ENCODE data around the gene PUS7L.
"Not testable (repeated sequence)": the region's sequence is repeated elsewhere in the genome, so short reads cannot be mapped to it uniquely, and the experiment has no call there.

The PUS7L gene

DNA sequence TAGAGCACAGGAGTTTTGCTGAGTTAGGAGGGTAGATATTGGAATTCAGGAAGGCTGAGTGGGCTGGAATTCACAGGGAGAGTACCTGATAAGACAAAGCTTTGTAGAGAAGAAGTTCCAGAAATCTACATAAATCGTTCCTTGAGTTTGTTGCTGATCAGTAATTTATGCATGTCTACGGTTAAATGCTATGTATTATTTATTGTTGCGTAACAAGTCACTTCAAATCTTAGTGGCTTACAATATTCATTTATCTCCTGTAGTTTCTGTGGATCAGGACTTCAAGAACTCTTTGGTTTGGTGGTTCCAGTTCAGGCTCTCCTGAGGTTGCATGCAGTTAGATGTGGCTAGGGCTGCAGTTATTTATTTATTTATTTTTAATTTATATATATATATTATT lies 7.8 kb downstream of the PUS7L start:
- no peak for DNase-seq (ENCODE audit: low read depth in 3 of 3)

DNA sequence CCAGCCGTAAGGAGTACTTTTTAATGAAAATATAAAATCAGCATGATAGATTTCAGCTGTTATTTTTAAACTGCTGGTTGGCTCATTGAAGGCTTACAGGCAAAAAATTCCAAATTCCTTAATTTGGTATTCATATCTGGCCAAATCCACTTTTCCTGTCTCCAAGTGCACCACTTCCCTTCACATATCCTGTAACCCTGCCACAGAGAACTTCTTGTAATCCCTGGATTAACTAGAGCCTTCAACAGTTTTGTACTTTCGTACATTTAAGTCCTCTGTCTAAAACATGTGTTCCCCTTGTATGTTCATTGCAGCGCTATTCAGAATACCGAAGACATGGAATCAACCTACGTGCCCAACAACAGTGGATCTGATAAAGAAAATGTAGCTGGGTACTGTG lies 9.6 kb downstream of the PUS7L start:
- no peak for DNase-seq (ENCODE audit: low read depth in 3 of 3)

DNA sequence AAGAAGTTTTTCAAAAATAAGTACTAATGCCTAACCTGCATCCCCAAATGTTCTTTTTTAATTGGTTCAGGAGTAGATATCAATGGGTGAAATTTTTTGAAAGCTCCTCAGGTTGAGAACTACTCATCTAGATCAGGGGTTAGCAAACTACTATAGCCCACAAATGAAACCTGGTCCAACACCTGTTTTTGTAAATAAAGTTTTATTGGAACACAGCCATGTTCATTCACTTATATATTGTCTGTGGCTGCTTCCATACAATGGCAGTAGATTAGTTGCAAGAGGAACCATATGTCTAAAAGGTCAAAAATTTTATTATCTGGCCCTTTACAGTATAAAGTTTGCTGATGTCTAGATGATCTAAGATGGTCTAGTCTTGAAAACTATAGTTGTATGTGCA lies 13.8 kb downstream of the PUS7L start:
- no peak for DNase-seq (ENCODE audit: low read depth in 3 of 3)

DNA sequence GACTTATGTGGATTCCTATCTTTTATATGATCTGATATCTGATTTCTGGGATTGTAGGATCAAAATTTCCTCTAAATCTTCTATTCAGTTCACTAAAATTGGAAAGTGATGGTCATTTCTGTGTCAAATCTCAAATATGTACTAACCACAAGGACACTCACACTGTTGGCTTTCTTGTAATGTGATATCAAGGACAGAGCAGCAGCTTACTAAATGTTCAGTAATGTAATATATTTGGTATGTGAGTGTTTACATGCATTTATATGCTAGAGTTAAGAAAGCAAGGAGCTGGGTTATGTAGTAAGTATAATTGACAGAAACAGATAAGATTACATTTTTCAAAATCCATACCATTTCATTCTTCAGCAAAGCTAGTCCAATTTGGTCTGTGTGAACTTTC lies 16.5 kb downstream of the PUS7L start:
- no peak for DNase-seq (ENCODE audit: low read depth in 3 of 3)

DNA sequence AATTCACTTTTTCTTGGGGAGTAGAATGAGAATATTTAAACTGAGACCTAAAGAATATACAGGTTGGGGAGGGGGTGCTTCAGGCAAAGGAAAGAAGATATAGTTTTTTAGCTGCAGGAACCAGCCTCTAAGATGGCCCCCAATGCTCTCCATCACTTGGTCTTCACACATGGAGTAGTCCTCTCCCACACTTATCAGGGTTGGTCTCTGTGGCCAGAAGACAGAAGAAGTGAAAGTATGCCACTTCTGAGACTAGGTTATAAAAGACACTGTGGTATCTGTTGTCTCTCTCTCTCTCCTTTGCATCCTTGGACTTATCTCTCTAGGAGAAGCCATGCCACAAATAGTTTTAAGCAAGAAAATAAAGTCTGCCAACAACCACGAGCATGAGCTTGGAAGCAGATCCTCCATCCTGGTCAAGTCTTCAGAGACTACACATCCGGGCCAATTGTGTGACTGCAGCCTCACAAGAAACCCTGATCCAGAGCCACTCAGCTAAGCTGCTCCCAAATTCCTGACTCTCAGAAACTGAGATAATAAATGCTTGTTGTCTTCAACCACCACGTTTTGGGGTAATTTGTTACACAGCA lies 18.0 kb downstream of the PUS7L start:
- no peak for DNase-seq (ENCODE audit: low read depth in 3 of 3)

DNA sequence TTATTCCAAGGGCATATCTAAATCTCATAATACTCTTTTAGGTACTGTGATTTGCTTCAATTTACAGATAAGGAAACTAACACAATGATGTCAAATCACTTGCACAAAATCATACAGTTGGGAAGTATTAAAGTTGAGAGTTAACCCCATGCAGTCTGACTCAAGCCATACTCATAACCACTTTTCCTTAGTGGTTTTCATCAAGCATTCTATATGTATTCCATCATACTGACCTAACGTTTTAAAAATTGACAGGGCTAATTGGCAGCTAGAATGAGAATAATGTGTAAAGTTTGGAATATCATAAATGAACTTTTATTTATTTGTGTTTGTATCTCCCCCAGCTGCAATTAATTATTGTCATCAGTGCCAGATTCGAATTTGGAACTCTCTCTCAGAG lies 20.9 kb downstream of the PUS7L start:
- no peak for DNase-seq (ENCODE audit: low read depth in 3 of 3)

DNA sequence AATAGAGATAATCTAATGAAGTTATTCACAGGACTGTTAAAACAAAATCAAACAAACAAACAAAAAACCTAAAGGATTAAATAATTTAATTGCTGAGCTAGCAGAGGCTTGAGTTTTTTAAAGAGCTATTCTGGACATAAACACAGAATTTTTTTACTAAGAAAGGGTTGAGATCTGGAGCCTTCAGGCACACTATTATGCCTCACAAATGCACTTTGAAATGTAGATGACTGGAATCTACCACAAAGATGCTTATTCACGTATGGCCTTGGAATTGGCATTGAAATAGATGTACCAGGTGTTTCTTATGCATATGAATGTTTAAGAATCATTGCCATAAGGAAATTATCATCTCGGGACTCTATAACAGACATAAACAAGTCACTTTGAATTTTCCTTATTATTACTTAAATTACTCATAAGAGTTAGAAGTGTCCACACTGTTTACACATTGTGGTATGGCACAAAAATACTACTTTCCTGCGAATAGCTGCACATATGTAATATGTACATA lies 21.6 kb downstream of the PUS7L start:
- no peak for DNase-seq (ENCODE audit: low read depth in 3 of 3)

DNA sequence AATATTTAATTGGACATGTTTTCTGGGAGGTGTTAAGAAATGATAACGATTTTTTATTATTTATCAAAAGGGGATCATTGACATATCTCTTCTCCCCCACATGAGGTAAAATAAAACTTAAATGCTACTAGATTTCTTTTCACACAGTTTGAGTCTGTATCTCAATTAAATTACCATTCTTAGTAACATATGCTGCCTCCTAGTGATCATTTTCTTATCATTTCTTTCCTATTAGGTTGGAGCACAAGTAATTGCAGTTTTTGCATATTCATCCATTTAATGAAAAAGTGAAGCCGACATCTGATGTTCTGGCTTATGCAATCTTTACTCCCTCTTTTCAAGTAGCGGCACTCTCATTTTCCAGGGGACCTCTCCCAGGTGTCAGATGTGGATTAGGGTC lies 24.9 kb downstream of the PUS7L start:
- DNase-seq (ENCODE audit: low read depth in 3 of 3), result no peak

DNA sequence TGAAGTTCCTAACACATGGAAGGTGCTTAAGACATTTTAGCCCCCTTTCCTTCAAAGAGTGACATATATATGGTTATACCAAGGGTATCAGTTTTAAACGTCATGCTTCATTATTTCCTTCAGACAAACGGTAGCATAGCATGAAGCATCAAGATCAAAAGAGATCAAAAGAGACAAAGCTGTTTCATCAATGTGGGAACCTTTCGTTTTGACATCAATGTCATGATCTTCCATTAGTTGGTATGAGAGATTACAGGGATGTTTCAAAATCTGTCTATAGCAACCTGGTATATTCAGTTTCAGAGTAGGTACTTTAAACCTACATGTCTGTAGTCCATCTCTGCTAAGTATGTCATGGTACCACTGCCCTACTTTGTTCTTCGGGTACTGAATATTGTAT lies 28.3 kb downstream of the PUS7L start:
- DNase-seq (ENCODE audit: low read depth in 3 of 3), result no peak

DNA sequence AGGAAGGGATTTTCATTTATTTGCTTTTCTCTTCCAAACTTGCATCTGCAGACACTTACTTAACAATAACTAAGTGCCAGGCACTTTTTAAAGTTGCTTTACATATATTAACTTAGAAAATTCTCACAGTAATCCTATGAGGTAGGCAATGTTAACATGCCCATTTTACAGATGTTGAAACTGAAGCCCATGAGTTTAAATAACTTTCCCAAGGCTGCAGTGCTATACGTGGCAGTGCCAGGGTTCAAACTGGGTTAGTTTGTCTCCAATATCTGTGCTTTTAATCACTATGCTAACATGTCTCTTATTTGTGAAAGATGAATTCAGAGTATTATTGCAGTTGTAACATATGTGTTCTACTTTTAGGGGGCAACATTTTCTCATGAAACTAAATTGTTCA lies 29.9 kb downstream of the PUS7L start:
- no peak for DNase-seq (ENCODE audit: low read depth in 3 of 3)

DNA sequence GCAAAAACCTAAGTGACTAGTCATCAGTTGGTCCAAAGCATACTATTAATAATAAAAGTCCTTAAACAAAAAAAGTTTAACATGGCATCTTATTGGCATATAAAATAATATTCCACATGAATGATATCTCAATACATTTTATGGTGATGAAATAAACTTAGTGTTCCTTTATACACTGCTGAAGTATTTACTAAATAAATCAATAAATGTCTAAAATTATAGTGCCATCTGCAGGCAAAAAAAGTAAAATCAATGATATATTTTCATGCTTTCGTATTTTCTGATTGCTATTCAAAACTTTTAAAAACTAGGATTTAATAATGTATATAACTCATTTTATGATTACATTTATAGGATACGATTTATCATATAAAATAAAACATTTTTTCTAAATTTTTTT lies 30.5 kb downstream of the PUS7L start:
- no peak for DNase-seq (ENCODE audit: low read depth in 3 of 3)

DNA sequence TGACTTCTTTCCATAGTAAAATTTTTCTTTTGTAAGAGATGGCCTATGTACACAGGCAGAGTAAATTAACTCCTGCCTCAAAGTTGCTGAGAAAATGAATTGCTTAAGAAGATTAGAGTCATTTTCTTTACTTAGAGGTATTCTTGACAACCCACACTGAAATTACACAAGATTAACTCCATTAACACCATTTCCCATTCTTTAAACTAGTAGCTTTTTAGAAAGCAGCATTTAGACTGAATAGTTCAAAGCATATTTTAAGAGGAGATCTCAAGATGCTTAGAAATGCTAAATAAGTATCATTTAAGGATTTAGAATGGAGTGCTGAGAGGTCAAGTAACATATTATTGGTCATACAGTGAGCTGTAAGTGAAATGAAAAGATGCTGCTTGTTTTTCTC lies 35.5 kb downstream of the PUS7L start:
- DNase-seq (ENCODE audit: low read depth in 3 of 3), result no peak

DNA sequence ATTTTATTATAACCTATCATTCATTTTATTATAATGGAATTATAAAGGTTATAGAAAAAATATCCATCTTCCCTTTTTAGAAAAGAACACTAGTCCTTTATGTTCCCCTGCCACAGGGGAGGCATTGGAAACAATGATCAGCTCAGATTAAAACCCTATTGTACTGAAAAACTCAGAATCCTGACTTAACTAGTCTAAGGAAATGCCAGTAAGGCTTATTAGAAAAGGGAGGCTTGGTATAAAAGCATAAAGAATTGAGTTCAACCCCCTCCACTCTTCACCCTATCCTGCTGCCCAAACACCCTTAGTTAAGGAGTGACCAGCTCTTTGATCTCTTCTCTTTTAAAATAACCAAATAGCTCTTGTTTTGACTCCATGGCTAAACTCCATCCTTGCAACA lies 36.0 kb downstream of the PUS7L start:
- no peak for DNase-seq (ENCODE audit: low read depth in 3 of 3)

DNA sequence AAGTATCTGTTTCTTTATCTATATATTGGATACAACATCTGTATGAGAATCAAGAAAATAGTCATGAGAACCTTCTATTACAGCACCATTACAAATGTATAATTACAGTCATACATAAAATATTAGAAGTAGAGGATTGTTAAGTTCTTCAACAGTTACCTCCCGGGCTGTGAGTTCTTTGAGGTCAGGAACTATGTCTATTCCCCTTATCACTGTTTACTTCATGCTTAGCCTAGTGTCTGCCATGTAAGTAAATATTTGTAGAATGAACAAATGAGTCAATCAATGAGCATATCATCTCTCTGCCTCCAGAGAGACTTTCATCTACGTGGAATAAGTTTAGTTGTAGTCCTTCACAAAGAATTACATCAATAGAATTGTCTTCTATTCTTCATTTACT lies 47.2 kb downstream of the PUS7L start:
- DNase-seq (ENCODE audit: low read depth in 3 of 3), result no peak

DNA sequence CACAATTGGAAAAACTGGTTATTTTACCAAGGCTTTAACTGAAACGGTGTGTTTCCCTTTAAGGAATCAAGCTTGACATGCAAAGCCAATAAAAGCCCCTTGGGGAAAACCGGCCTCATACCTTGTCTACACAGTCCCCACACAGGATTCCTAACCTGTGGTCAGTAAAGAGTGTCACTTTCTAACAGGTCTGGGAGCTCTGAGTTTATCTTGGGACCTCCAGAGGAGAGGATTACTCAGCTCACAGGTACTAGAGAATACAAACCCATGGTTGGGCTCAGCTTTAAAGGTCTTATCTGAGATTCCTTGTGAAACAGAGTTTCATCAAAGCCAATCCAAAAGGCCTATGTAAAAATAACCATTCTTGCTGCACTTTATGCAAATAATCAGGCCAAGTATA lies 54.8 kb downstream of the PUS7L start:
- not testable (repeated sequence) for DNase-seq (ENCODE audit: low read depth in 3 of 3)

DNA sequence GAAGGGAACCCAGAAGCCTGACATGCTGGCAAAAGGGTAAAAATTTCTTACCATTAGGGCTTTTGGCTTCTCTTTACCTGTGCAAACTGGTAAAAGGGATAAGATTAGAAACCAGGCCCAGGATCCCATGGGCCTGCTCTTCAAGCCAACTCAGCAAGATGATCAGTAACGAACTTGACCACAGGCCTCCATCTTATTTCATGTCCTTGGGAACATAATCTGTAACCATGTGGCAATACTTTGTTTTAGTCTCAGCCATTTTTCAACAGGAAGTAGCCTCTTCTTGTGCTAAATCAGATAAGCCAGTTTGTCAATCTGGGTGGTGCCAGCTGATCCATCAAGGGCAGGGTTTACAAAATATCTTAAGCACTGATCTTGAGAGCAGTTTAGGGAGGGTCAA lies 57.4 kb downstream of the PUS7L start:
- DNase-seq (ENCODE audit: low read depth in 3 of 3), result not testable (repeated sequence)

DNA sequence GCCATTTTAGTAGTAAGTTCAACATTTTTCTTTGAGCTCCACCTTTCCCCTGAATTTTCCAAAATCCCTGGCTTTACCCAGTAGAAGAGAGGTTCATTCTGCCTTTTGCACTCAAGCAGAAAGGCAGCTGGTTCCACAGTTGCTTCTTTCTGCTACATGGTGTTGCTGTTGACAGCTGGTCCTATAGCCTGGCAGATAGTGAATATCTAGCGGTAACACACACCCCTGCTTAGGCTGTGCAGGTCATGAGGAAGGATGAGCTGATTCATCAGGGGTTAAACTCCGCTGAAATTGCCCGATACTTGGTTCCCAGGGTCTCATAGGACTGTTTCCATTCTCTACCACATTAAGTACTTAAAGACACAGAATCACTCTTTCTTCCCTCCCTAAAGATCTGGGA lies 62.4 kb downstream of the PUS7L start:
- DNase-seq (ENCODE audit: low read depth in 3 of 3), result no peak

DNA sequence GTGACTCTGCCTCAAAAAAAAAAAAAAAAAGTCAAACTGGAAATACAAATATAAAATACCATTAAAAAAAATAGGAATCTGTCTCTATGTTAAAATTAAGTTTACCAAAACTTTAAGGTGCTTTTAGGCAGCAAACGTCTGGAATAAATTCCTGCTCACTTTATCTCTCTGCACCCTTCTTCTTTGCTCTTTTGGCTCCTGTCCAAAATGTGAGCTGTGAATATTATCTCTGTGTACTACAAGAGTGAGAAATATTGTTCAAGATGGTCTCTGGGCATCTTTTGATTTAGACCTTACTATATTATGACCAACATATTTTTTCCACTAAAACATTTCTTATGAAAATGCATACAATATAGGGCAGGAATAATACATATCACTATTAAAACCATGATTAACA lies 63.7 kb downstream of the PUS7L start:
- DNase-seq (ENCODE audit: low read depth in 3 of 3), result no peak

DNA sequence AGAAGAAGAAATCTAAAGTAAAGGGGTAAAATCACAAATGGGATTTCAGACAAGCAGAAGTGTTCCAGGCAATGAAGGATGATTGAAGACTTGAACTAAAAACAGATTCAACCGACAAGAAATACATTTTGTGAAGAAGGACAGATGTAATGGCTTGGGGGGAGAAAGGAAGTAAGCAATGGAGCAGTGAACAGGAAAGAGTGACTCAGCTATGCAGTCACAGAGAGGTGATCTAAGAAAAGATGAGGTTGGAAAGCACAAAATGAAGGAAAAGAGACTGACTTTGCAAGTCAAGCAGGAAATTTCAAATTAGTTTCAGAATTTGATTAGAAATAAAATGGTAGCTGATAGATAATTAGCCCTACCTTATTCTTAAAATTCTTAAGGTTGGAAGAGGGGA lies 66.5 kb downstream of the PUS7L start:
- DNase-seq (ENCODE audit: low read depth in 3 of 3), result no peak

DNA sequence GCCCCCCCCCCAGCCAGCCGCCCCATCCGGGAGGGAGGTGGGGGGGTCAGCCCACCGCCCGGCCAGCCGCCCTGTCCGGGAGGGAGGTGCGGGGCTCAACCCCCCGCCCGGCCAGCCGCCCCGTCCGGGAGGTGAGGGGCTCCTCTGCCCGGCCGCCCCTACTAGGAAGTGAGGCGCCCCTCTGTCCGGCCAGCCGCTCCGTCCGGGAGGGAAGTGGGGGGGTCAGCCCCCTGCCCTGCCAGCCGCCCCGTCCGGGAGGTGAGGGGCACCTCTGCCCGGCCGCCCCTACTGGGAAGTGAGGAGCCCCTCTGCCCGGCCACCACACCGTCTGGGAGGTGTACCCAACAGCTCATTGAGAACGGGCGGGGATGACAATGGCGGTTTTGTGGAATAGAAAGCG lies 73.1 kb downstream of the PUS7L start:
- DNase-seq (ENCODE audit: low read depth in 3 of 3), result not testable (repeated sequence)

DNA sequence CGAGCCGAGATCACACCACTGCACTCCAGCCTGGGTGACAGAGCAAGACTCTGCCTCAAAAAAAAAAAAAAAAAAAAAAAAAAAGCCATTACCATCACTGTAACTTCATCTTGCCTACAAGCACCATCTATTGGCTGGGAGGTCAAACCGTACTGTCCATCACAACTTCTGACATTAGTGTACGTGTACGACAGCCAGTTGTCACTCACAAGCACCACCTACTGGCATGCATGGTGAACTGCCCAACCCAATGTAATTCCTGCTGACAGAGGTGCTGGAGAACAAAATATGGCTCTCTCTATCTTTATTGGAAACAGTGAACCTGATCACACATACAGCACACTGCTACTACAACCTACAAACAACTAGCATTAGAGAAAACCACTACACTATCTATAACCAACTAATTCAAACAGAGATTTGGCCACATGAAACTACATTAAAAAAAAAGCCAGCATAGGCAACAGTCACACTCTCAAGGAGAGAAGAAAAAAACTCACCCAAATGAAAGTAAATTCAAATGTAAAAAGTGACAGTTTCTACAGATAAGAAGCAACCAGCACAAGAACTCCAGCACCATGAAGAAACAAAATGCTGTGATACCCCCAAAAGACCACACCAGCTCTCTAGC lies 82.3 kb downstream of the PUS7L start:
- no peak for DNase-seq (ENCODE audit: low read depth in 3 of 3)

DNA sequence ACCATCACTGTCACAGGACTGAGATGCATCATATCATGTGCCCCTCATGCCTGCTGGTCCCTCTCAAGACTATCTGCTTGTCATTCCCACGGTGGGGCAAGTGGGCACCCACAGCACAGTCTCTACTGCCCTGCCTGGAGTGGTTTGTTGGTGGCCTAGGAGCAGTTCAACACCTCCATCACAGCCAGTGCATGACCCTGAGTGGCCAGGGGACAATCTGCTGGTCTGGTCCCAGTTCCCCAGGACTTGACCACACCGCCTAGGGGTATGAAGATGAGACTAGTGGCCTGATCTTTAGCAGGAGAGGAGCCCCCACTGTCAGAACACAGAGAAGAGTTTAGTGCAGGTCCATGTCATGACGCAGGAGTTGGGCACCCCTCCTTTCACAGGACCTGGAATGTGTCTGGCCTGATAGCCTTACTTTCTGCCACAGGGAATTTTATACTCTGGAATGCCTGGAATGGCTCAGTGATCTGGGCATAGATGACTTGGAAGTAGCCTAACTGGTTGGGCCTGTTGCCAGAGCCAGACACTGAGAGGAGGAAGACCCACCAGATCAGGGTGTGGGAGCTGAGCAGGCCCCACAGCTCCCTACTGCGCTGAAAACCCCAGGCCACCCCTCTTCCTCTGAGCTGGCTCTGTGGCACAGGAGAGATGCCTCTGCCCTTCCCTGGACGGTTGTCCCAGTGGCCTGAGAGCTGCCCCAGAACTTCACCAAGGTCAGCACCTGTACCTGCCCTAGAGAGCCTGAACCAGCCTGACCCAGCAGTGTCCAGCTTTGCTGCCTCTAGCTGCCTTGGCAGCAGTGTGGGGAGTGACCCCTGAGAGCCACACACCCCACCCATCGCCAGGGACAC lies 83.3 kb downstream of the PUS7L start:
- no peak for DNase-seq (ENCODE audit: low read depth in 3 of 3)

DNA sequence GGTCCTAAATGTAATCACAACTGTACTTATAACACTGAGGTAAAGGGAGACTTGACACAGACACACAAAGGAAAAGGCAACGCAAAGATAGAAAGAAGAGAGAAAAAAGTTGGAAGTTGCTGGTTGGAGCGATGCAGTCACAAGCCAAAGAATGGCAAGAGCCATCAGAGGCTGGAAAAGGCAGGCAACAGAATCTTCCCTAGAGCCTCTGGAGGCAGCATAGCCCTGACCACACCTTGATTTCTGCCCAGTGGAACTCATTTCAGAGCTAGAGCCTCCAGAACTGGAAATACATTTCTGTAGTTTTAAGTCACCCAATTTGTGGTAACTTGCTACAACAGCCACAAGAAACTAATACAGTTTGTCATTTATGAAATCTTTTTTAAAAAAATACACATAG lies 89.2 kb downstream of the PUS7L start:
- no peak for DNase-seq (ENCODE audit: low read depth in 3 of 3)
